Cardiac muscle cell (in vitro differentiated cells and primary cell): ENCODE data around the gene MTX1. TPM values are rescaled to one million over a fixed set of nuclear protein-coding genes. Genes with fewer than 3 reads are reported as not detected.

Source experiments
- DNase-seq, 2 donors: peaks; one replicate each; pipeline versions ENCODE4 v3.0.0 to v3.0.0-alpha.2; 2010 to 2017; ENCODE audit warnings: low read depth in 1 of 2, low spot score in 1 of 2
- H3K27ac ChIP-seq: fragments of 200-600 bp; sonication (generic); 2 replicates; pipeline ENCODE4 v1.5.1; 2016
- H3K27me3 ChIP-seq: fragments of 200-600 bp; sonication (generic); 2 replicates; pipeline ENCODE4 v1.6.0; 2016; ENCODE audit warnings: control low read depth
- H3K36me3 ChIP-seq: fragments of 200-600 bp; sonication (generic); 2 replicates; pipeline ENCODE4 v1.5.1; 2016; ENCODE audit warnings: control low read depth
- H3K4me1 ChIP-seq: fragments of 200-600 bp; sonication (generic); 2 replicates; pipeline ENCODE4 v1.8.1; 2017; ENCODE audit warnings: low read depth, mild to moderate bottlenecking, mixed run types
- H3K4me3 ChIP-seq: fragments of 200-600 bp; sonication (generic); 2 replicates; pipeline ENCODE4 v1.5.1; 2016; ENCODE audit warnings: mild to moderate bottlenecking
- H3K9me3 ChIP-seq: fragments of 200-600 bp; sonication (generic); 2 replicates; pipeline ENCODE4 v1.5.1; 2017; ENCODE audit warnings: low read depth, mild to moderate bottlenecking, control low read depth
- polyA plus RNA-seq: library from polyadenylated mRNA; unstranded; fragments of >200 nt; fragmentation: Nextera tagmentation; extraction: Ambion mirVana; gene quantifications from 2 replicates; pipeline ENCODE4 v1.2.1, GENCODE V29; 2016
- total RNA-seq: library from RNA; depleted of rRNA; stranded (reverse); fragments of >200 nt; gene quantifications from 2 replicates; pipeline ENCODE4 v1.2.3, GENCODE V29; 2016
- TF ChIP-seq, protein P1 (sequence below): IDR thresholded peaks from 2 replicates; pipeline ENCODE4 v1.5.1; 2012; ENCODE audit warnings: low read depth, mild to moderate bottlenecking, low read length

Gene MTX1
- total and polyA plus RNA-seq, 2 experiments from 2014 or later = 24.7 to 31.9 TPM

DNA sequence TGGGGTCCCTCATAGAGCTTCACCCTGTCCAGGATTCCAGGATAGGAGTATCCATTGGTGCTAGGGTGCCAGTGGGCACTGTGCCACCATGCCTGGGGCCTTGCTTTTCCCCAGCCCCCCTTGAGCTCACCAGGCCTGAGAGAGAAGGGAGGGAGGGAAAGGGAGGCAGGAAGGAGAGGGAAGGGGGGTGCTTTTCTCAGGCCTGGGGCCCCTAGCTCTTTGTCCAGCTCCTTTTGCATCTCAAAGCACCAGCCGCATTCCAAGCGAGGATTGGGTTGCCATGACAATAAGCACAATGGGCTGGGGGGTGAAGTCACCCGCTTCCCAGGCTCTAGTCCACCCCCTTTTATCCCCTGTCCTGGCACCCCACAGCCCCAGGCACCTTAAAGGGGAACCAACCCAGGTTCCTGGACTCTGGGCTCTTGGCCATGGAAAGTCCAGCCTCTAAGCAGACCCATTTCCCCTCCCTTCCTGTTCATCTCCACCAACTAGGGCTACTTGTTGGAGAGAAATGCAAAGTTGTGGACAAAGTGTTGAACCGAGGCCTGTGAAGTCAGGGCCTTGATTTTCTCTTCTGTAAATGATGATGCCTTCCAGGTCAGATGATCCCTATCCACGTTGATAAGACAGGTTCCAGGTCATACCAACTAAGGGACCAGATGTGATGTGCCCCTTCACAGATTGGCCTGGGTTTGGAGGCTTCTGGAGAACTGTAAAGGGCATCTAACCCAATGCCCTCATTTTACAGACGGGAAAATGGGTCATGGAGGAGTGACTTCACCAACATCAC, 12.2 kb upstream of the MTX1 start:
- Histone ChIP-seq H3K27ac (no peak overlapping the region), H3K4me3 (peak overlapping the region; percentile 44), H3K27me3 (no peaks in the 10 kb centered on the region), H3K9me3 (no peaks in the 10 kb centered on the region), H3K36me3 (peaks cover 2% of the 10 kb centered on the region), H3K4me1 (peaks cover 11% of the 10 kb centered on the region)
- DNase-seq = no peak
- TF ChIP-seq, protein P1, sequence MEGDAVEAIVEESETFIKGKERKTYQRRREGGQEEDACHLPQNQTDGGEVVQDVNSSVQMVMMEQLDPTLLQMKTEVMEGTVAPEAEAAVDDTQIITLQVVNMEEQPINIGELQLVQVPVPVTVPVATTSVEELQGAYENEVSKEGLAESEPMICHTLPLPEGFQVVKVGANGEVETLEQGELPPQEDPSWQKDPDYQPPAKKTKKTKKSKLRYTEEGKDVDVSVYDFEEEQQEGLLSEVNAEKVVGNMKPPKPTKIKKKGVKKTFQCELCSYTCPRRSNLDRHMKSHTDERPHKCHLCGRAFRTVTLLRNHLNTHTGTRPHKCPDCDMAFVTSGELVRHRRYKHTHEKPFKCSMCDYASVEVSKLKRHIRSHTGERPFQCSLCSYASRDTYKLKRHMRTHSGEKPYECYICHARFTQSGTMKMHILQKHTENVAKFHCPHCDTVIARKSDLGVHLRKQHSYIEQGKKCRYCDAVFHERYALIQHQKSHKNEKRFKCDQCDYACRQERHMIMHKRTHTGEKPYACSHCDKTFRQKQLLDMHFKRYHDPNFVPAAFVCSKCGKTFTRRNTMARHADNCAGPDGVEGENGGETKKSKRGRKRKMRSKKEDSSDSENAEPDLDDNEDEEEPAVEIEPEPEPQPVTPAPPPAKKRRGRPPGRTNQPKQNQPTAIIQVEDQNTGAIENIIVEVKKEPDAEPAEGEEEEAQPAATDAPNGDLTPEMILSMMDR = no peak

DNA sequence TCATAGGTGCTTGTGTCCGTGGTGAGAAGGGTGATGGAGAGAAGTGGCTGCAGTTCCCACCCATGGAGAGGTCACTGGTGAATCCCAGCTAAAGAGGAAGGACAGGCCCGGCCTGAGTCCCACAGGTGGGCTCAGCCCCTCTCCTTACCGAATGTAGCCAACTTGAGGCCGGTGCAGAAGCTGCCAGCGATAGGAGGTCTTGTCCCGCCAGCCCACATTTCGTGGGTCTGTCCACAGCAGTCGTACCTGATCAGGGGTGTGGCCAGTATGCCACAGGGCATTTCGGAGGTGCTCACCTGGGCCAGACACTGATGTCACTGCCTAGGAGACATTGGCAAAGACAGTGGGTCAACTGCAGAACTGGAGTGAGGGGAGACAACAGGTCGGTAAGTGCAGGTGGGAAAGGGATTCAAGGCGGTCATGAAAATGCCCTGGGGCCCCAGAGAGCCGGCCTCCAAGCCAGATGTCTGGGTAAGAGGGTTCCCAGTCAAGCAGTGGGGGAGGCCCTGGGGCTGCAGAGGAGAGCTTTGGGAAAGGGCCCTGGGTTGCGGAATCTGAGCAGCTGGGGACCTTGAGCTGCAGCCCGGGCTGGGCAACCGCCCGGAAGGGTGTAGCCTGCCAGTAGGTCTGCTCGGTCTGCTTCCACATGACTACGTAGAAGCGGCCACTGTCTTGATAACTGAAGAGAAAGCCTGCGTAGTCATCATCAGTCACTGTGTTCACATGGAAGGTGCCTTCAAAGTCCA, 11.4 kb upstream of the MTX1 start:
- TF ChIP-seq, protein P1 = no peak
- DNase-seq = no peak
- Histone ChIP-seq H3K36me3 (peaks cover 4% of the 10 kb centered on the region), H3K27ac (no peak overlapping the region), H3K4me1 (peaks cover 11% of the 10 kb centered on the region), H3K4me3 (no peak overlapping the region), H3K27me3 (no peaks in the 10 kb centered on the region), H3K9me3 (no peaks in the 10 kb centered on the region)

DNA sequence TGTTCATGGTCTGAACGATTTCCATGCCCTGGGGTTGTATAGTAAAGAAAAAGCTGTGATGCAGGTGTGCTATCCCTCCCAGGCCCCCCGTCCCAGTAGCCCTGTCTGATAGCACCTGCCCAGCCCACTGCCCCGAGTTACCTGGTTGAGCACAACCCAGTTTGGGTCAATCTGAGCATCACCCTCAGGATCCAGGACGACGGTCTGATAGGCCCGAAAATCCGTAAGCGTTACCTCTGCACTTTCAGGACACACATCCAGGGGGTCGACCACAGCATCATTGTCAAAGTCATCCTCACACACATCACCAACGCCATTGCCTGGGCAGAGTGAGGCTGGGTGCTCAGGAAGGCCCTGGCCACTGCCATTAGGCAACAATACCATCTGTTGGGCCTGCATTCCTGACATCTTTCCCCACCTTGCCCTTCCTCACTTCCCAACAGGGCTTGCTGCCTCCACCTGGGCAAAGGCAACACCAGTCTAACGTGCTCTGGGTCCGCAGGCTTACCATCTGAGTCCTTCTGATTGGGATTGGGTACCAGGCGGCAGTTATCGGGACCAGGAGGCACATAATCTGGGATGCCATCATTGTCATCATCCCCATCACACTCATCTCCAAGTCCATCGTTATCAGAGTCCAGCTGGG, 10.5 kb upstream of the MTX1 start:
- Histone ChIP-seq H3K36me3 (peaks cover 4% of the 10 kb centered on the region), H3K27me3 (no peaks in the 10 kb centered on the region), H3K4me3 (no peak overlapping the region), H3K4me1 (peaks cover 11% of the 10 kb centered on the region), H3K9me3 (no peaks in the 10 kb centered on the region), H3K27ac (no peak overlapping the region)
- no peak for DNase-seq
- TF ChIP-seq, protein P1 = no peak

DNA sequence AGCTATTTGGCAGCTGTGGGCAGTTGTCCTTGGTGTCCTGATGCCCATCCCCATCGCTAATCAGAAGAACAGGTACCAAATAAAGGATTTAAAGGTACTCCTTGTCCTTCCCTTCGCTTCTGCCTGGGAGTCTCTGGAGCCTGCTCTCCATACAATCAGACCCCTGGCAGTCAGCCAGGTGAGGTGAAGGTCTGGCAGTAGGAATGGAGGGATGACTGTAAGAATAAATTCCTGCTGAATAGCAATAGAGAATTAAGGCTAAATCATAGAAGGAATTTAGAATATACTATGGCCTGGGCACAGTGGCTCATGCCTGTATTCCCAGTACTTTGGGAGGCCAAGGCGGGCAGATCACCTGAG, 10.0 kb upstream of the MTX1 start:
- H3K27me3 ChIP-seq = no peaks in the 10 kb centered on the region
- peaks cover 7% of the 10 kb centered on the region for H3K4me1 ChIP-seq
- TF ChIP-seq, protein P1 = no peak
- H3K36me3 ChIP-seq = peaks cover 4% of the 10 kb centered on the region
- no peak overlapping the region for H3K27ac ChIP-seq
- H3K4me3 ChIP-seq = no peak overlapping the region
- H3K9me3 ChIP-seq = no peaks in the 10 kb centered on the region
- DNase-seq = no peak

DNA sequence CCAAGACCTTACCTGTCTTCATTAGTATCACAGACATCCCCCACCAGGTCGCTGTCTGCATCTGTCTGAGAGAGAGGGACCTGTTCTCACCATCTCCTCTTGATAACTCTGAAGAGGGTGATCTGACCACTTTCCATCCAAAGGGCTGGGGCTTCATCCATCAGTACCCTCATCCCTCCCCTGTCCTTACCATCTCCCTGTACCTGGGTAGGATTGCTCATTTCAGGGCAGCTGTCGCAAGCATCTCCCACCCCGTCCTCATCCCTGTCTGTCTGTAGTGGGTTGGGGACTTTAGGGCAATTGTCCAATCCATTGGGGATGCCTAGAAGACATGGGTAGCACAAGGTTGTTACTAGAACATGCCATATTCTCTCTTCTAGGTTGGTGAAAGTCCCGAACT, 8.7 kb upstream of the MTX1 start:
- H3K4me3 ChIP-seq = no peak overlapping the region
- H3K9me3 ChIP-seq = no peaks in the 10 kb centered on the region
- DNase-seq = no peak
- peaks cover 4% of the 10 kb centered on the region for H3K36me3 ChIP-seq
- no peaks in the 10 kb centered on the region for H3K27me3 ChIP-seq
- TF ChIP-seq, protein P1 = no peak
- no peak overlapping the region for H3K27ac ChIP-seq
- peaks cover 4% of the 10 kb centered on the region for H3K4me1 ChIP-seq
